Effector memory CD4-positive, alpha-beta T cell (primary cell): ENCODE results near the gene DUSP10.

Source experiments
- DNase-seq, 3 donors: peaks; one replicate each; pipeline ENCODE4 v3.0.0-alpha.2; 2020
- H3K27ac ChIP-seq: 2 replicates; pipeline ENCODE4 v1.7.0; 2013; ENCODE audit warnings: mild to moderate bottlenecking, low read length, moderate library complexity; ENCODE audit not compliant: insufficient read depth, poor library complexity, severe bottlenecking
- H3K27me3 ChIP-seq: replicated peaks from 2 replicates; pipeline ENCODE4 v1.7.0; 2013; ENCODE audit warnings: mild to moderate bottlenecking, low read length; ENCODE audit not compliant: insufficient read depth, control insufficient read depth, poor library complexity, severe bottlenecking
- H3K36me3 ChIP-seq: 2 replicates; pipeline ENCODE4 v1.7.0; 2013; ENCODE audit warnings: mild to moderate bottlenecking, low read length, moderate library complexity; ENCODE audit not compliant: control insufficient read depth, insufficient read depth
- H3K4me1 ChIP-seq: 2 replicates; pipeline ENCODE4 v1.7.0; 2013; ENCODE audit warnings: low read length, mild to moderate bottlenecking; ENCODE audit not compliant: control insufficient read depth, insufficient read depth, poor library complexity, severe bottlenecking
- H3K4me3 ChIP-seq: 2 replicates; pipeline ENCODE4 v1.7.0; 2013; ENCODE audit warnings: low read length, low read depth, mild to moderate bottlenecking; ENCODE audit not compliant: insufficient read depth, poor library complexity, severe bottlenecking
- H3K9me3 ChIP-seq: 2 replicates; pipeline ENCODE4 v1.7.0; 2013; ENCODE audit warnings: mild to moderate bottlenecking, low read length, moderate library complexity; ENCODE audit not compliant: control insufficient read depth

The DUSP10 gene

DNA sequence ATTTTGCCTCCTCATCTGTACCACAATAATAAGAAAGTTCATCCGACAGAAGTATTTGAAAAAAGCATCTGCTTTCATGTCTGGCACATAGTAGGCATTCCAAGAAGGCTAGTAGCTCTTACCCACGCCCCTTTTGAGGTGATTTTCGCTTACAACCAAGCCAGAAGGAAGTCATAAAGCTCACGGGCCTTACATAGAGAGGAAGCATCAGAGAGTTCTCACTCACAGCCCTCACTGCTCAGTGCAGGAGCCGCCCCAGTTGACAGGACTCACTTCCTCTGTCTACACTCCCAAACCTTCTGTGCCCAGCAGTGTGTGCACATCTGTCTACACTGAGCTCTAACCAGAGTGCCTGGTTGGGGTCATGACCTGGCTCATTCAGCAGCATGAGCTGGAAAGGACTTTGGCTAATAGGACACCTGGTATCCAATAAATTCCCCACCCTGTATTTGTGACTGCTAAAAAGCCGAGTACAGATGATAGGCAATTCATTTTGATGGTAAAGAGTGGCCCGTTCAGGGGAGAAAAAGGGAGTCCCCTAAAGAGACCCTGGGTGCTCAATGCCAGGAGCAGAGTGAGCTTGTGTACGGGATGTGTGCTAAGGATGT lies 36.8 kb upstream of the DUSP10 start:
- Histone ChIP-seq H3K36me3 (no peaks in the 10 kb centered on the region), H3K9me3 (no peaks in the 10 kb centered on the region), H3K27me3 (no peaks in the 10 kb centered on the region), H3K27ac (peak overlapping the region; percentile 47), H3K4me3 (no peak overlapping the region), H3K4me1 (peaks cover 52% of the 10 kb centered on the region)
- peak in 1 of 3 donors; percentile 16 for DNase-seq

DNA sequence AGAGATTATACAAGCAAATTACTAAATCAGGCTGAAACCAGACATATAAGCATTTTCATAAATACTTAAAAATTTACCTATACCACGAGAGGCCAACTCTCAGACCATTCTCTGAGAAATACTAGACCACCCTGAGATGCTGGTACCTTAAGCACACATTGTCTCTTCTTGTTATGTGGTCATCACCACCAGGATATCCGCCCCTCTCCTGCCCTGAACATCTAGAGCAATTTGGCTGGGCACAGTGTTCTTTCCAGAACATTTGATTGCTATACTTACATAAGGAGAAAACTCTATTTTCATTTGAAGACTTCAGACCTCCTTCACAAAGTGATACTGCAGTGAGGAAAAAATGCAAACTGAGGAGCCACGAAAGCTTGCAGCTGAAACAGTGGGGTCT lies 36.2 kb upstream of the DUSP10 start:
- no peak overlapping the region for H3K4me3 ChIP-seq
- H3K36me3 ChIP-seq, result no peaks in the 10 kb centered on the region
- no peaks in the 10 kb centered on the region for H3K27me3 ChIP-seq
- no peaks in the 10 kb centered on the region for H3K9me3 ChIP-seq
- DNase-seq, result no peak
- H3K4me1 ChIP-seq, result peaks cover 48% of the 10 kb centered on the region
- H3K27ac ChIP-seq, result peak overlapping the region; percentile 47

DNA sequence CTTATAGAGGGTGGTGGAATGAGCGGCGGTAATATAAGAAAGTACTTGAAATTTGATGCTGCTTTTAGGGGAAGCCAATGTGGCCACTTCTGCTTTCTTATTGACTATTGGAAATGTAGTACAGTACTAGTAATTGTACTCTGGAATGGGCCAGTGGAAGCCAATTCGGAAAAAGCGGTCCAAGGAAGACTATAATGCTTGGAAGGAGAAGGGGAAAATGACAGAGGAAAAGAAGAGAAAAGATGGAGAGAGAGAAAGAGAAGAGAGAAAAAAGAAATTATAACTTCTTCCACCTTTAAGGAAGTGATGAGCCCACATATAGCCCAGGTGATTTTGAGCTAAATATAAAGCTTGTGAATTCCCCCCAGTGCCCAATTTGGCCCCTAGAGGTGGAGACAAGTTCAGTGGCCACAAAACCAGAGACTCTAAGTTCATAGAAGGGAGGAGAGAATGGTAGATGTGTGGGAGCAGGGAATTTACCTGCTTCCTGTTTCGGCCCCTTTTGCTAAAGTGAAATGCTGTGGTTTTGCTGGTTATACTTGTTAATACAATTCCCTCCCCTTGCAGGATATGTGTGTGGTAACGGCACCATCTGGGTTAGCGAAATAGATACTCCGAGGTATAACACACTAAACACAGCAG lies 35.7 kb upstream of the DUSP10 start:
- Histone ChIP-seq H3K9me3 (no peaks in the 10 kb centered on the region), H3K27ac (peak overlapping the region; percentile 47), H3K4me1 (peaks cover 42% of the 10 kb centered on the region), H3K36me3 (no peaks in the 10 kb centered on the region), H3K4me3 (no peak overlapping the region), H3K27me3 (no peaks in the 10 kb centered on the region)
- DNase-seq, result peak; percentile 37 to 45 (median 37)

DNA sequence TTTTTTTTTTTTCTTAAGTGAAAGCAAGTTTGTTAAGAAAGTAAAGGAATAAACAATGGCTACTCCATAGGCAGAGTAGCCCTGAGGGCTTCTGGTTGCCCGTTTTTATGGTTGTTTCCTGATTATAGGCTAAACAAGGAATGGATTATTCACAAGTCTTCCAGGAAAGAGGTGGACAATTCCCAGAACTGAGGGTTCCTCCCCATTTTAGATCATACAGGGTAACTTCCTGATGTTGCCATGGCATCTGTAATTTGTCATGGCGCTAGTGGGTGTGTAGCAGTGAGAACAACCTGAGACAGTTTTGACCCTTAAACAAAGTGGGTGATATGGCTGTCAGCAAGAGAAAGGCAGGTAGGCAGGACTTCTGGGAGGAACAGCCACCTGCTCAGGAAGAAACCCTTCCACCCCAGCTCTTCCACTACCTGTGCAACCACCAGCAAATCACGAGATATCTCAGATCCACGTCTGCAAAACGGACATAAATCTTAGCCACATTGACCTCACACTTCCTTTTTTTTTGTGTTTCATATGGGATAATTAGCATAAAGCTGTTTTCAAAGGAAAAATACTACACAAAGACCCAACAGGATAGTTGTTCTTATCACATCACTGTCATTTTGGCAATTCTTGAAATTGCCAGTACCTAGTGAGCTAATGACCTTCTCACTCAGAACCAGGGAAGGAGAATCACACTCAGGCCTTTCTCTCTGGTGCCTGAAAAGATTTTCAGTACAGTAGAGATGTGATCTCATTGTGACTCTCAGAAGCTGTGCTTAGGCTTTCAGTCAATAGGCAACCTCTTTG lies 34.8 kb upstream of the DUSP10 start:
- no peak overlapping the region for H3K27ac ChIP-seq
- no peak for DNase-seq
- no peaks in the 10 kb centered on the region for H3K9me3 ChIP-seq
- H3K4me1 ChIP-seq, result peaks cover 36% of the 10 kb centered on the region
- no peak overlapping the region for H3K4me3 ChIP-seq
- H3K36me3 ChIP-seq, result no peaks in the 10 kb centered on the region
- no peaks in the 10 kb centered on the region for H3K27me3 ChIP-seq

DNA sequence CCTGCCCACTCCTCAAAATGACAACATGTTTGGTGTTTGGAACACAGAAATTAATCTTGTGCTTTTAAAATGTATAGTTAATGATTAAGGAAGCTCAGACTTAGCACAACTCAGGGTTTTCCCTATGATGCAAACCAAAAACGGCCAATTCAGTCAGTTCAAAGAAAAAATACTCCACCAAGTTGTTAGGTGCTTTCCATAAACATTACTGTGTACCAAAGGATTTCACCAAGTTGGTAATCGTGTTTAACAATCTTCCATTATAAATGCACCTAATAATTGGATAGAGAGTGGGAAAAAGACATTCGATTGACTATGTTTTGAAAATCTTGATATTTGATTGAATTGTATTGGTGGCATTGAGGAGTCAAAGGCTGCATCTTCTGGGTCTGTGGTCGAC lies 33.3 kb upstream of the DUSP10 start:
- no peaks in the 10 kb centered on the region for H3K9me3 ChIP-seq
- H3K4me3 ChIP-seq, result no peak overlapping the region
- H3K27me3 ChIP-seq, result no peaks in the 10 kb centered on the region
- H3K36me3 ChIP-seq, result no peaks in the 10 kb centered on the region
- no peak overlapping the region for H3K27ac ChIP-seq
- DNase-seq, result no peak
- peaks cover 32% of the 10 kb centered on the region for H3K4me1 ChIP-seq

DNA sequence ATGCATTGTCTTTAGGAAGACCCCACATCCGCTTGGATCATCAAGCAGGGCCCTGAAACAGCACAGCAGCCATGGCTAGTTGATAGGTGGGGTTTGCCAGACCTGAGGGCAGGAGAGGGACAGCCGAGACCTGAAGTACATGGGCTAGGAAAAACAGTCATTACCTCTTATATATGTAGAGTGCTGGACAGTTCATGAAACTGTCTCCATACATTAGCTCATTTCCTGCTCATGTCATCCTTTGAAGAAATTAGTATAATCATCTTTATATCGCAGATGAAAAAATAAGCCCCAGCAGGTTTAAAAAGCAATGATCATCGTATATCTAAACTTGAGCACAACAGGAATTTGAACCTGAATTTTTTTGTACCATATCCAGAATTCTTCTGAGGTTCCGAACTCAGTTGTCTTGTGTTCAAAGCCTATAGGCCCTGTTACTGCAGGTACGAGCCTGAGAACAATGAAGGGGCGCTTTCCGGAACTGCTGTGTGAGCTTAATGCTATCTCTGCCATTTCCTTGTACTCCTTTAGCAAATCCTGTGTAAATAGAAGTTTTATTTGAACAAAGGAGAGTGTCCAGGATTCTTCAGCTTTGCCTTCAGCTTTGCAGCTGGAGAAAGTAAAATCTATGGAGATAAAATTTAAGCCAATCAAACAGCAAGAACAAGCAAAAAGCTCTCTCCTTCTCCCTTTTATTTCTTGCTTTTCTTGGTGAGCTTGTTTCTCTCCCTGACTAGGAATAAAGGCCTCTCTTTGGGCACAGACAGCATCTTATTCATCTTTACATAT lies 32.4 kb upstream of the DUSP10 start:
- Histone ChIP-seq H3K36me3 (no peaks in the 10 kb centered on the region), H3K9me3 (no peaks in the 10 kb centered on the region), H3K4me1 (peaks cover 29% of the 10 kb centered on the region), H3K27me3 (no peaks in the 10 kb centered on the region), H3K27ac (no peak overlapping the region), H3K4me3 (no peak overlapping the region)
- no peak for DNase-seq

DNA sequence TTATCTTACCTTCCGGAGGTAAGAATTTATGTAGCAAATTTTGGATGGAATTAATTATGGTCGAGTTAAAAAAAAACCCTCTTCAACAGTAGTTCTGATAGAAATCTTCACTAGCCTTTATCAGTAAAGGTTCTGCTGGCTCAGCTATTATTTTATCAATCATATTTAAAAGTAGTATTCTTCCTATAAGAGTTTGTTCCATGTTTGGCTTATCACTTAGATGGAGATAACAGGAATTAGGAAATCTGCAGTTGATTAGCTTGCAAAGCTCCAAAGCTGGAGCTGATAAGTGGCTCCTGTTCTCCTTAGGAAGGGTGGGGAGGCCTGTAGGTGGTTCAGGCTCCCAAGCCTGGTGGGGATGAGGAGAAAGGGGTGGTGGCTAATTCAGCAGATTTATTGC lies 31.5 kb upstream of the DUSP10 start:
- Histone ChIP-seq H3K4me3 (no peak overlapping the region), H3K4me1 (peaks cover 20% of the 10 kb centered on the region), H3K27ac (no peak overlapping the region), H3K36me3 (no peaks in the 10 kb centered on the region), H3K9me3 (no peaks in the 10 kb centered on the region), H3K27me3 (no peaks in the 10 kb centered on the region)
- no peak for DNase-seq

DNA sequence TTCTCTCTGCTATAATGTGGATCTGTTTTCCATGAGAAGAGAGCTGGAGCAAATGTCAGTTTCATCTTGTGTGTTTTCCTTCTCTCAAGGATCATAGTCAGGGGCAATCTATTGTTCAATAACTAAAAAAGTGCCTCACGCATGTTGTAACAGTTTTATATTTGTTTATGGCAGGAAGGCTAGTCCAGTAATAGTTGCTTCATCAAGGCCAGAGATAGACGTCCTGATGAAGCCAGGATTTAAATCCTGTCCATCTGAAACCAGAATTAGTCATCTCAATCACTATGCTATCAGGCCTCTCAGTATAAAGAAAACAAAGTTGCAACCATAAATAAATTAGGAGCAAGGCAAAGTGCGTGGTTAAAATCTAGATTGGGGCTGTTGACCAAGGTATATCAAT lies 30.2 kb upstream of the DUSP10 start:
- Histone ChIP-seq H3K9me3 (no peaks in the 10 kb centered on the region), H3K27me3 (no peaks in the 10 kb centered on the region), H3K4me3 (no peak overlapping the region), H3K27ac (no peak overlapping the region), H3K36me3 (no peaks in the 10 kb centered on the region), H3K4me1 (peaks cover 7% of the 10 kb centered on the region)
- DNase-seq, result no peak

DNA sequence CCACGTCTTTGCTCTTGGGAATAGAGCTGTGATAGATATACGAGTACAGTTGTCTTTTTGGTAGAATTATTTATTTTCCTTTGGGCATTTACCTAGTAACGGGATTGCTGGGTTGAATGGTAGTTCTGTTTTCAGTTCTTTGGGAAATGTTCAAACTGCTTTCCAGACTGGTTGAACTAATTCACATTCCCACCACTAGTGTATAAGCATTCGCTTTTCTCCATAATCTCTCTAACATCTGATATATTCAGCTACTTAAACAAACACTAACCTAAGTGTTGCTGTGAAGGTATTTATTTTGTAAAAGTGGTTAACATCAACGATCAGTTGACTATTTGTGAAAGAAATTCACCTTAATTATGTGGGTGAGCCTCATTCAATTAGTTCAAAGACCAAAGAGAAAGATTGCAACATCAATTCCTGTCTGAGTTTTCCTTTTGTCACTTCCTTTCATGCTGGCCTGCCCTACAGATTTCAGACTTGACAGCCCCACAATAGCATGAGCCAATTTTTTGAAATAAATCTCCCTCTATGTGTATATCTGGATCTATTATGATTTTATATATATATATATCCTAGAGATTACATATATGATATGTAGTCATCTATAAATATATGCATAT lies 26.7 kb upstream of the DUSP10 start:
- no peaks in the 10 kb centered on the region for H3K36me3 ChIP-seq
- H3K9me3 ChIP-seq, result no peaks in the 10 kb centered on the region
- no peaks in the 10 kb centered on the region for H3K27me3 ChIP-seq
- DNase-seq, result no peak
- H3K4me3 ChIP-seq, result no peak overlapping the region
- no peaks in the 10 kb centered on the region for H3K4me1 ChIP-seq
- H3K27ac ChIP-seq, result no peak overlapping the region
